AG08396 (cell line): ENCODE results near the gene DDX28.

Experiments used
- DNase-seq: peaks from one replicate; pipeline ENCODE4 v3.0.0; 2012; ENCODE audit warnings: low spot score, mixed read lengths

Gene DDX28, protein sequence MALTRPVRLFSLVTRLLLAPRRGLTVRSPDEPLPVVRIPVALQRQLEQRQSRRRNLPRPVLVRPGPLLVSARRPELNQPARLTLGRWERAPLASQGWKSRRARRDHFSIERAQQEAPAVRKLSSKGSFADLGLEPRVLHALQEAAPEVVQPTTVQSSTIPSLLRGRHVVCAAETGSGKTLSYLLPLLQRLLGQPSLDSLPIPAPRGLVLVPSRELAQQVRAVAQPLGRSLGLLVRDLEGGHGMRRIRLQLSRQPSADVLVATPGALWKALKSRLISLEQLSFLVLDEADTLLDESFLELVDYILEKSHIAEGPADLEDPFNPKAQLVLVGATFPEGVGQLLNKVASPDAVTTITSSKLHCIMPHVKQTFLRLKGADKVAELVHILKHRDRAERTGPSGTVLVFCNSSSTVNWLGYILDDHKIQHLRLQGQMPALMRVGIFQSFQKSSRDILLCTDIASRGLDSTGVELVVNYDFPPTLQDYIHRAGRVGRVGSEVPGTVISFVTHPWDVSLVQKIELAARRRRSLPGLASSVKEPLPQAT

DNA sequence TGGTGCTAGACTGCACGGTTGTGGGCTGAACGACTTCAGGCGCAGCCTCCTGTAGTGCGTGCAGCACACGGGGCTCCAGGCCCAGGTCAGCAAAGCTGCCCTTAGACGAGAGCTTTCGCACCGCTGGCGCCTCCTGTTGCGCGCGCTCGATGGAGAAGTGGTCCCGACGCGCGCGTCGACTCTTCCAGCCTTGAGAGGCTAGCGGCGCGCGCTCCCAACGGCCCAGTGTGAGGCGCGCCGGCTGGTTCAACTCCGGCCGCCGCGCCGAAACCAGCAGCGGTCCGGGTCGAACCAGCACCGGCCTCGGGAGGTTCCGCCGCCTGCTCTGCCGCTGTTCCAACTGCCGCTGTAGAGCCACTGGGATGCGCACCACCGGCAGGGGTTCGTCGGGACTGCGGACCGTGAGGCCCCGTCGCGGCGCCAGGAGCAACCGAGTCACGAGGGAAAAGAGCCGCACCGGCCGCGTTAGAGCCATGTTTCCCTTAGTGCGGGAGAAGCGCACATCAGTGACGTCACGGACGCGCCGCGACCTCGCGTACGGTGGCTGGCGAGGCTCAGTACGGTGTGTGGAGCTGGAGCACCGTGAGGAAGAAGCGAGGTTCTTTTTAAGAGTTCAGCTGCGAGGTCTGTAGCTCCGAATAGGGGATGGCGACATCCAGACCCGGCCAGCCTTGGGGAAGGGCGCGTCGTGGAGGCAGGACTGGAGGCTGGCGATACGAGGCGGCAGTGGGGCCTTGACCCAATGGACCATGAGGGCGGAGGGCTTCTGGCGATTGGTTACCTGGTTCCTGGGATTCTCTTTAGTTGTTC, at the start of gene DDX28, which contains the start of gene DUS2:
Gene DDX28 (minus strand): TSS at position 505 of the 810 bp plus-strand sequence. CDS start 30 bp downstream, at position 475.
Gene DUS2 (plus strand): TSS at position 557 of the 810 bp plus-strand sequence. CDS start 14,740 bp downstream, outside the sequence.
- DNase-seq, result peak; percentile 93

- no peak for DNase-seq
Observed at GRCh38 chr16:68072038-68072695, 49.1 kb upstream of the DDX28 start.

- DNase-seq, result no peak
Observed at GRCh38 chr16:68071518-68071901, 48.5 kb upstream of the DDX28 start.

DNA sequence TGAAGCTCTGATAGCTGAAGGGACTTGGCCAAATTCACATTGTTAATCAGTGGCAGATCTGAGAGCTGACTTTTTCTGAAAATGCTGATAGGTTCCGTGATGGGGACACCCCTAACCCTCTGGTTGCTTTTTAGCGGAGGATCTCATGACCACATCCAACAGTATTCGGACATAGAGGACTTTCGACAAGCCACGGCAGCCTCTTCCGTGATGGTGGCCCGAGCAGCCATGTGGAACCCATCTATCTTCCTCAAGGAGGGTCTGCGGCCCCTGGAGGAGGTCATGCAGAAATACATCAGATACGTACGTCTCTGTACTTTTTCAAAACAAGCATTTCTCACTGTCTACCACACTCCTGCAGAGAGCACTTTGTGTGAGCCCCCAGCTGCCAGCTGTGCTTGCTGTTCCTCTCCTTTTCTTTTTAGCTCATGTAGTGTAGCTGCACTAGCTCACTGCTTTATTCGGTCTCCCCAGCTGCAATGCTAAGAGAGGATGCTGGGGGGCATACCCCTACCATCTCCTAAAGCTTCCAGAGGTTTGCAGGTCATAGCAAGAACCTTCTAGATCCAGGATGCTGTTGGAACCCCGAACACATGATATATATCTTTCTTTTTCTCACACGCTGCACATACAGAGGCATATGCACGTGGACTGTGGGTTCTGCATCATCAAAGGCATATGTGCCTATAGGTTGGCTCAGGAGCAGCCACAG, 47.9 kb upstream of the DDX28 start:
- DNase-seq, result no peak

- DNase-seq, result no peak
Observed at GRCh38 chr16:68070249-68070730, 47.3 kb upstream of the DDX28 start.

- no peak for DNase-seq
Observed at GRCh38 chr16:68069511-68070248, 46.6 kb upstream of the DDX28 start.

DNA sequence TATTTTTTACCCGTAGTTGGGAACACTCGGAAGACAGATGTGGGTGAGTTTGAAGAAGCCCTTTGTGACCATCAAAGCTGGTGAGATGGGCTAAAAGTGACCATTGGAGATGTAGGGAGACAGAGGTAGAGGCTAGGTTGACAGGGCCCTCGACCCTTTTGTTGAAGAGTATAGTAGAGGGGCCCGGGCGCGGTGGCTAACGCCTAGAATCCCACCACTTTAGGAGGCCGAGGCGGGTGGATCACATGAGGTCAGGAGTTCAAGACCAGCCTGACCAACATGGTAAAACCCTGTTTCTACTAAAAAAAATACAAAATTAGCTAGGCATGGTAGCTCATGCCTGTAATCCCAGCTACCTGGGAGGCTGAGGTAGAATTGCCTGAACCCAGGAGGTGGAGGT, 45.9 kb upstream of the DDX28 start:
- DNase-seq, result no peak

GRCh38 chr16:68066763-68067162, 43.7 kb upstream of the DDX28 start:
- no peak for DNase-seq

- peak; percentile 49 for DNase-seq
Observed at GRCh38 chr16:68065716-68066305, 42.8 kb upstream of the DDX28 start.

GRCh38 chr16:68064791-68065365, 41.8 kb upstream of the DDX28 start:
- DNase-seq, result peak; percentile 80

DNA sequence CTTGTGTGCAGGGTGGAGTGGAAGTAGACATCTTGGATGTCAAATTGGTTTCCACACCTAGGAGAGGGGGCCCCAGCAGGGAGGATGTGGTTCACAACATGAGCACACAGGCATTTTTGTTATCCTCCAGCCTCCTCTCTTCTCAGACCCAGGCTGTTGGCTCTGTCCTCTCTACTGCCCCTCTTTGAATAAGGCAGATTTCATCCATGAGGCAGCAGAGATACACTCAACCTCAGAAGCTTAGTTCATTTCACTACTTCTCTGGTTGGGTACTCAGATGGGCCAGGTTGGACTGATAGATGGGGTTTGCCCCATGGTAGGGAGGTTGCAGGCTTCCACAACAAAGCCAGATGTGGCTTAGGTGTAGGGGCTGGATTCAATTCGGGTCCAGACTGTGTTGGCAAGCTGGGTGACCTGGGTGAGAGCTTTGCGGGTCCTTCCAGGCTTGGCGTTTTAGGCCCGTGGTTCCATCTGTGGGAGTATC, 39.9 kb upstream of the DDX28 start:
- no peak for DNase-seq

GRCh38 chr16:68061396-68061795, 38.4 kb upstream of the DDX28 start:
- no peak for DNase-seq

GRCh38 chr16:68059804-68060203, 36.8 kb upstream of the DDX28 start:
- no peak for DNase-seq

- no peak for DNase-seq
Observed at GRCh38 chr16:68055395-68055794, 32.4 kb upstream of the DDX28 start.

DNA sequence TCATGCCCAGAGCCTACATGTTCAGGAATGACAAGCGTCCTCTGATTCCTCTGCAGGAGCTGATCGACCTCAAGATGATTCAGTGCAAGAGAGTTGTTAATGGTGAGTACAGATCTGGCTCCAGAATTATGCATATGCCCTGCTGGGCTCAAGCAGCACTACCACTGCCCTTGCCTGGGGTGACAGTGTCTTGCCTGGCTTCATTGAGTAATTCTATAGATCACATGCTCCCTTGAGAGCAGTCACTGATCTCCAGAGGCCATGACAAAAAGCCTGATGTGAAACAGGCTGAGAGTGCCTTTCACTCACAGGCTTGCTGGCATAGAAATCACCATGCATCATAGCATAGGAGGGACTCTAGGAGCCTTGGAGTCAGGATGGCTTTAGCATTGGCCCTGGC, 26.4 kb upstream of the DDX28 start:
- no peak for DNase-seq

DNA sequence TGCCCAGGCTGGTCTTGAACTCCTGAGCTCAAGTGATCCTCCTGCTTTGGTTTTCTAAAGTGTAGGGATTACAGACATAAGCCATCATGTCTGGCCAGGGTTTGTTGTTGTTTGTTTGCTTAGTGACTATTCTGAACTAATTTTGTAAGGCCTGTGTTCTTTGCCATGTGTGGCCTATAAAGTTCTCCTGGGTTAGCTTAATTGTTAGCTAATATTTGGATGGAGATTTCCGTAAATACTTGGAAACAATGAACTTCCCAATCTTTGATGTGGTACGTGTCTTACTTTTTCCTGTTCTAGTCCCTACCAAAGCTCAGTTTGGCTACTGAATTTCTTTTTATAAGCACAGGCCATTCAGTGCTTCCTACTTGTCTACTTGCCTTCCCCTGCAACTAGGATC, 25.0 kb upstream of the DDX28 start:
- DNase-seq, result no peak

DNA sequence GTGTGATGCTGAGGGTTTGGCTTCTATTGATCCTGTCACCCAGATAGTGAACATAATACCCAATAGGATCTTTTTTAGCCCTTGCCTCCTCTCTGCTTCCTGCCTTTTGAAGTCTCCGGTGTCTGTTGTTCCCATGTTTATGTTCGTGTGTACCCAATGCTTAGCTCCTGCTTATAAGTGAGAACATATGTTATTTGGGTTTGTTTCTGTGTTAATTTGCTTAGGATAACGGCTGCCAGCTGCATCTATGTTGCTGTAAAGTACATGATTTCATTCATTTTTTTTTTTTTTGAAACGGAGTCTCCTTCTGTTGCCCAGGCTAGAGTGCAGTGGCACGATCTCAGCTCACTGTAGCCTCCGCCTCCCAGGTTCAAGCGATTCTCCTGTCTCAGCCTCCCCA, 23.1 kb upstream of the DDX28 start:
- DNase-seq, result no peak

GRCh38 chr16:68041783-68042182, 18.8 kb upstream of the DDX28 start:
- DNase-seq, result no peak

- peak; percentile 76 for DNase-seq
Observed at GRCh38 chr16:68040506-68041288, 17.7 kb upstream of the DDX28 start.
